Urinary bladder (tissue), 4 donors: ENCODE data around the gene SLC16A4. TPM values are rescaled to one million over a fixed set of nuclear protein-coding genes. Genes with fewer than 3 reads are reported as not detected.

ENCODE experiments used
- DNase-seq: peaks from one replicate; pipeline ENCODE4 v3.0.0-alpha.2; 2015; ENCODE audit errors: extremely low spot score
- H3K27ac ChIP-seq: one replicate; pipeline ENCODE4 v1.5.1; 2013; ENCODE audit warnings: low read depth, mild to moderate bottlenecking, moderate library complexity
- H3K36me3 ChIP-seq: one replicate; pipeline ENCODE4 v1.6.1; 2013; ENCODE audit warnings: mild to moderate bottlenecking, moderate library complexity; ENCODE audit not compliant: insufficient read depth
- H3K4me1 ChIP-seq: one replicate; pipeline ENCODE4 v1.6.1; 2013; ENCODE audit warnings: mild to moderate bottlenecking, moderate library complexity; ENCODE audit not compliant: insufficient read depth
- H3K4me3 ChIP-seq: one replicate; pipeline ENCODE4 v1.5.1; 2013; ENCODE audit warnings: low read depth, low read length
- WGBS: extraction: QIAGEN DNeasy Blood & Tissue Kit; methylation state at CpG from one replicate; pipeline ENCODE4 v1.1.7; 2013; 5-methylcytosine and 5-hydroxymethylcytosine counted together
- polyA plus RNA-seq: library from polyadenylated mRNA; stranded (reverse); fragments of 200-250 nt; gene quantifications from one replicate; pipeline ENCODE4 v1.2.3, GENCODE V29; 2013
- total RNA-seq: library from RNA; depleted of rRNA; stranded (reverse); fragments of >200 nt; gene quantifications from one replicate; pipeline ENCODE4 v1.2.3, GENCODE V29; 2014
- donor health status: healthy with polysubstance abuse.
- donor health status: healthy.

Gene SLC16A4
- total and polyA plus RNA-seq, 2 donors, result 3.6 to 15.4 TPM

DNA sequence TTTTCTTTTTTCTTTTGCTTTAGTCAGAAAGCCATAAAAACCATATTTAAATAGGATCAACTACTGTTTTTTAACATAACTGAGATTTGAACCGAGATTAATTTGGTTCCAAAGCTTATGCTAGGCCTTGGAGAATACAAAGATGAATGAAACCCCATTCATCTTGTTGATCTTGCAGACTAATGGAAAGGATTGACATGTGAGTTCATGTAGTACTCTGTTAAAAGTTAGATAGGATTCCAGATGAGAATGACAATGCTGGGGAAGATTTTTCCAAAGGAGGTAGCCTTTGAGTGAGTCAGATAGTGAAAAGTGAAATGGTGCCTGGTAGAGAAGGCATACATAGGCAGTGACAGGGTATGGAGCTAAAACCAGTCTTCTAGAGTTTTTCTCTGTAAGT, 29.0 kb downstream of the SLC16A4 start:
- 90% methylated on average over 1 of the region's 1 CpG for WGBS
- H3K36me3 ChIP-seq, result peaks cover 6% of the 10 kb centered on the region

DNA sequence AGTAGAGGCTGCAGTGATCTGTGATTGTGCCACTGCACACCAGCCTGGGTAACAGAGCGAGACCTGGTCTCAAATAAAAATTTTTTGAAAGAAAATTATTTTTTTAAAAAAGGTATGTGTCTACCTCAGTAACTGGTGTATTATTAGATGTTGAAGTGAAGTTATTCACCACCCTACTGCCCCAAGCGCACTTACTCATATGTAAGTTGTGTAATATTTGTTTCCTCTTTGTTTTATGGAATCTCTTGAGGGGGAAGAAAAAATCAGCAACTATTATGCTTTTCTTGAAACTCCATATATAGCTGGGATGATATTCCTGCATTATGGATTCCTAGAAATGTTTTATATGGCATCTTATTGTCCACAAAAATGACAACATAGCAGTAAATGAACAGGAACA, 30.4 kb downstream of the SLC16A4 start:
- WGBS, result 98% methylated on average over 2 of the region's 2 CpGs
- H3K36me3 ChIP-seq, result peaks cover 6% of the 10 kb centered on the region
- no peaks in the 10 kb centered on the region for H3K4me1 ChIP-seq
- no peak for DNase-seq
- H3K4me3 ChIP-seq, result no peak overlapping the region
- no peak overlapping the region for H3K27ac ChIP-seq

More for the DNA sequence above, 29.0 kb downstream of the SLC16A4 start:
- Histone ChIP-seq H3K4me1 (no peaks in the 10 kb centered on the region), H3K4me3 (no peak overlapping the region), H3K27ac (no peak overlapping the region)
- DNase-seq, result no peak

- H3K4me3 ChIP-seq, result no peak overlapping the region
- DNase-seq, result no peak
- H3K36me3 ChIP-seq, result peaks cover 1% of the 10 kb centered on the region
- no peaks in the 10 kb centered on the region for H3K4me1 ChIP-seq
- 86% methylated on average over 2 of the region's 2 CpGs for WGBS
- H3K27ac ChIP-seq, result no peak overlapping the region
Measured at GRCh38 chr1:110356379-110356778, 34.4 kb downstream of the SLC16A4 start.

DNA sequence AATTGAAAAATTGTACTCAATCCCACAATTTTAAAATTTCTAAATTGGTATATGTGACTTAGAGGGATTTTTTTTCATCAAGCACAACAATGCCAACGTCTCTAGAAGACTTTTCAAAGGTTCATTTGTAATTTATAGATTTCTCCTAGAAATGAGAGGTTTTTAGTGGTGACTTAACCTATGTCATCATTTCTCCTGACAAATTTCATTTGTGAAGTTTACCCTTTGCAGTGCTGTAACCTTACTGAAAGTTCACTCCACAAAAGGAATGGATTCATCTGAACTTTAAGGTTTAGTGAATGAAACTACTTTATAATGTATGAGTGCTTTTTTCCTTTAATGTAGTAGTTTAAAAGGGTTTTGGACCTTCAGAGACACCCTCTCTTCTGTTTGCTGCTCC, 35.5 kb downstream of the SLC16A4 start:
- DNase-seq, result no peak
- H3K27ac ChIP-seq, result no peak overlapping the region
- peaks cover 1% of the 10 kb centered on the region for H3K36me3 ChIP-seq
- no peak overlapping the region for H3K4me3 ChIP-seq
- H3K4me1 ChIP-seq, result peaks cover 2% of the 10 kb centered on the region
- 58% methylated on average over 1 of the region's 1 CpG for WGBS

DNA sequence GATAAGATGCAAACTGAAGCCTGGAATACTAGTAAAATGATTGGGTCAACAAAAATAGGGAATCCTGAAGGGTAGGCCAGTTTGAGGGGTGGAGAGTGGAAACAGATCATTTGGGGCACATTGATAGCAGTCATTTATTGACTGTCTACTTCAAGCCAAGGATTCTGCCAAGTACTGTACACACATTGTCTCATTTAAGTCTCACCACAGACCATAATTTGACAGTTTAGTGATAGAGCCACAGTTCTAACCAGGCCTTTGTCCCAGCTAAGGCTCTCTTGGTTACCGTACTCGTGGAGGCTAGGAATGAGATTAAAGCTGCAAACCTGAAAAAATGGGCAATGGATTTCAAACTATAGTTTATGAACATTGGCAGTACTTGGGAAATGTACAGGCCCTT, 40.5 kb downstream of the SLC16A4 start:
- Histone ChIP-seq H3K4me3 (no peak overlapping the region), H3K36me3 (no peaks in the 10 kb centered on the region), H3K4me1 (peaks cover 2% of the 10 kb centered on the region), H3K27ac (no peak overlapping the region)
- DNase-seq, result no peak
- 89% methylated on average over 2 of the region's 2 CpGs for WGBS

DNA sequence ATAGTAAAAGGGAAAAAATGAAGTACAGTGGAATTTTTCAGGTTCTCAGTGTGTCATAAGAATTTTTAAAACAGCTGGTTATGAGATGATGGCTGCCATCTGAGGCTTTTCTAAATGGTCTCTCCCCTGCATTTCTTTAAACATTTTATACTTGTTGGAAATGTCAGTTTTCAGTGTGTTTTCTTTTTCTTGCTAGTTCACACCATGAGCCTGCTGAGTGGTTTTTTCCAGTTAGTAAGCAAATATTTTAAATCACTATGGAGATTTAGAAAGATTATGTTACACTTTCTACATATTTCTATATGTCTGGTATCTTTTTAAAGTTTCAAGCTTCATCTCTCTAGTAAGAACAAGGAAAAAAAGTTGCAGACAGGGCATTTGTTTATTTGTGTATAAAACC, 42.1 kb downstream of the SLC16A4 start:
- DNase-seq, result no peak
- Histone ChIP-seq H3K4me1 (peaks cover 2% of the 10 kb centered on the region), H3K36me3 (no peaks in the 10 kb centered on the region), H3K4me3 (no peak overlapping the region), H3K27ac (no peak overlapping the region)

DNA sequence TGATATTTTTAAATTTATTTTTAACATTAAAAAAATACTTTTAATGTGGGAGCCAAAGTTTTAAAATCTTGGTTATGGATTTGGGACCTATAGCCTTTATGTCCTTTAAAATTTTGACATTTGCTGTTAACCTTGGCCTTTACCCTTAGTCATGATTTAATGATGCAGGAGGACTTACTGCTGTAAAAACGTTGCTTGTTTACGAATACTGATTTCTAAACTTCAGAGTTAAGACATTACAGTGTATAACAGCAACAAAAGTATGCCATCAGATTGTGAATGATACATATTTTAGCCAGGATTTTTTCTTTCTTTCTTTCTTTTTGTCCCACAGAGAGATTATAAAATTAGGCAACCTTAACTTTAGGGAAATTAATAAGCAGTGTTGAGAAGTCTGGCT, 42.8 kb downstream of the SLC16A4 start:
- Histone ChIP-seq H3K36me3 (no peaks in the 10 kb centered on the region), H3K27ac (no peak overlapping the region), H3K4me1 (peaks cover 2% of the 10 kb centered on the region), H3K4me3 (no peak overlapping the region)
- no peak for DNase-seq
- WGBS, result 34% methylated on average over 2 of the region's 2 CpGs

GRCh38 chr1:110347182-110347893, 43.5 kb downstream of the SLC16A4 start:
- Histone ChIP-seq H3K4me3 (no peak overlapping the region), H3K27ac (no peak overlapping the region), H3K36me3 (no peaks in the 10 kb centered on the region), H3K4me1 (peaks cover 2% of the 10 kb centered on the region)
- 68% methylated on average over 14 of the region's 14 CpGs for WGBS
- DNase-seq, result no peak

DNA sequence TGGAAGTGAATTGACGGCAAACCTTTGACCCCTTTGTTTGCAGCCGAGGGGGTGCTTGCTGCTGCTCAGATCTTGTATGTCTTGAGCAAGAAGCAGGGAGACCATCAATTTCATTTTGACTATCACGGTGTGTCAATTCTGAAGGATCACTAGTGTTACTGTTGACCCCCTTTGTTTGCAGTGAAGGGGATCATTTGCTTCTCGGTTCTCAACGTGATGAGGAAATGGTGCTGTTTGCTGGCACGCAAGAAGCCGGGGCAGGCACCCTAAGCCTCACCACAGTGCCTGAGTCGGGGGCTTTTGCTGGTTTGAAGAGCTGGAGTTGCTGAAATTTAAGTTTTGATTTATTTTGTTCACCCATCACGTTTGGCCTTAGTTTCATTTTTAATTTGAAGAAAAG, 44.1 kb downstream of the SLC16A4 start:
- Histone ChIP-seq H3K4me1 (peaks cover 2% of the 10 kb centered on the region), H3K27ac (no peak overlapping the region), H3K4me3 (no peak overlapping the region), H3K36me3 (no peaks in the 10 kb centered on the region)
- DNase-seq, result no peak
- WGBS, result 64% methylated on average over 9 of the region's 9 CpGs

DNA sequence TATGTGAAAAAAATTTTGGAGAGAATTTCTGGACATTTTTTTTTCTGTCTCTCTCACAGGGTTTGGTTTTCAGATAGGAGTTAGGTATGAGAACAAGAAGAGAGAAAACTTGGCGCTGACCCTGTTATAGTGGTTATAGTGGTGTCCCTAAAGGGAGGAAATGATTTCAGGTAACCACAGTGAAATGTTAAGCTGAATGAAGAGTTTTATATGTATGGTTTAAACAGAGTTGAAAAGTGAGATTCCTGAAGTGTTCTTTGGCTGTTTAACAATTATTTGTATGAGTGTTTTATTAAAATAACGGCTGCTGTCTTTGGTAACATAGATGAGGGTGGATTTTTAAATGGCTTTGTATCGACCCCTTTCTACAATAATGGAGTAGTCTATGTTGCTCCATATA, 45.3 kb downstream of the SLC16A4 start:
- Histone ChIP-seq H3K4me1 (peaks cover 4% of the 10 kb centered on the region), H3K4me3 (no peak overlapping the region), H3K36me3 (no peaks in the 10 kb centered on the region), H3K27ac (no peak overlapping the region)
- 81% methylated on average over 3 of the region's 3 CpGs for WGBS
- DNase-seq, result no peak

DNA sequence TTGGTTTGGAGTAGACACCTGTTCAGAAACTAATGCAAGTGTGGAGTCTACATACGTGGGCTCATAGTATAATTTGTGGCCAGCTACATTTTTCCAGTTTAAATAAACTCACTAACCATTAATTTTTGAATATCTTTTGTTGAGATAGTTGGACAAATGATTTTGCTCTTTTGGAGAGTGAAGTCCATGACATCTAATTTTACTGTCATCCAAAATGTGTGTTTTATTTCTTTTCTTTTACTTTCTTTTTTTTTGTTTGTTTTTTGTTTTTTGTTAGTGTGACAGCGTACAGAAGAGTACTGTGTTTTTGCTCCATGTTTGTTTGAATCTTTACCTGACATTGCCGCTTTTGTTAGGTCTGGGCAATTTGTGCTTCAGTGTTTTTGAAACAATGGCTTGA, 46.7 kb downstream of the SLC16A4 start:
- H3K4me1 ChIP-seq, result peaks cover 2% of the 10 kb centered on the region
- DNase-seq, result no peak
- no peak overlapping the region for H3K4me3 ChIP-seq
- no peak overlapping the region for H3K27ac ChIP-seq
- WGBS, result 71% methylated on average over 3 of the region's 3 CpGs
- H3K36me3 ChIP-seq, result no peaks in the 10 kb centered on the region

DNA sequence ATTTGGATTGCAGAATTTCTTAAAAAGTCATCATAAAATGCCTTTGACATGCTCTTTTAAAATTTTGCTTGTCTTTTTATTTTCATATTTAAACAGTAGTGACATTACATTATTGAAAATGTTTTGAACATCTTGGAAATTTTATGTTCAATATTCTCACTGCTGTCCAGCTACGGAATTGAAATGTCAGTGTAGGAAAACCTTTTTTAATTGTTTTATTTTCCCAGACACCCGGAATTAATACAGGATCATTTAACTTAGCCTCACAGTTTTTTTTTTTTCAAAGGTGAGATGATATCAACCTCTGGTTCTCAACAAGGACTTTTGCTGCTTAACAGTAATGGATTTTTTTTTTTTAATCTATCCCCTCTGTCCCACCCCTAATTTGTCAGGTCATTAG, 47.6 kb downstream of the SLC16A4 start:
- WGBS, result 70% methylated on average over 2 of the region's 2 CpGs
- H3K27ac ChIP-seq, result no peak overlapping the region
- no peak overlapping the region for H3K4me3 ChIP-seq
- no peak for DNase-seq
- H3K36me3 ChIP-seq, result no peaks in the 10 kb centered on the region
- H3K4me1 ChIP-seq, result peaks cover 2% of the 10 kb centered on the region

GRCh38 chr1:110341872-110342331, 48.9 kb downstream of the SLC16A4 start:
- Histone ChIP-seq H3K4me1 (peaks cover 2% of the 10 kb centered on the region), H3K36me3 (no peaks in the 10 kb centered on the region), H3K4me3 (no peak overlapping the region), H3K27ac (no peak overlapping the region)
- no peak for DNase-seq
- 68% methylated on average over 9 of the region's 9 CpGs for WGBS

- H3K4me3 ChIP-seq, result no peak overlapping the region
- H3K27ac ChIP-seq, result no peak overlapping the region
- no peak for DNase-seq
- H3K36me3 ChIP-seq, result no peaks in the 10 kb centered on the region
- WGBS, result 79% methylated on average over 27 of the region's 27 CpGs
- H3K4me1 ChIP-seq, result peaks cover 2% of the 10 kb centered on the region
Measured at GRCh38 chr1:110341146-110341871, 49.5 kb downstream of the SLC16A4 start.
